Fibroblast of skin of left quadriceps (primary cell): ENCODE data around the gene UEVLD.

ENCODE experiments used
- DNase-seq, 2 experiments: peaks; one replicate each; pipeline ENCODE4 v3.0.0-alpha.2; 2013; ENCODE audit warnings: low read depth in 2 of 2

The UEVLD gene

GRCh38 chr11:18581825-18582224 is 6.7 kb downstream of the UEVLD start:
- DNase-seq: no peak

- no peak for DNase-seq
Observed at GRCh38 chr11:18580113-18580766, 8.3 kb downstream of the UEVLD start.

GRCh38 chr11:18578975-18579598 is 9.4 kb downstream of the UEVLD start:
- DNase-seq: no peak

- no peak for DNase-seq
Observed at GRCh38 chr11:18575361-18575760, 13.2 kb downstream of the UEVLD start.

GRCh38 chr11:18567081-18567480 is 21.5 kb downstream of the UEVLD start:
- peak; percentile 25 to 34 for DNase-seq

GRCh38 chr11:18566406-18566805 is 22.1 kb downstream of the UEVLD start:
- no peak for DNase-seq

GRCh38 chr11:18564149-18564548 is 24.4 kb downstream of the UEVLD start:
- DNase-seq: no peak

- DNase-seq: no peak
Observed at GRCh38 chr11:18563090-18563730, 25.3 kb downstream of the UEVLD start.

- DNase-seq: no peak
Observed at GRCh38 chr11:18548001-18548400, 40.5 kb downstream of the UEVLD start.

GRCh38 chr11:18540207-18541009 is 48.1 kb downstream of the UEVLD start:
- DNase-seq: no peak

- no peak for DNase-seq
Observed at GRCh38 chr11:18536209-18536608, 52.3 kb downstream of the UEVLD start.

GRCh38 chr11:18534245-18534644 is 54.3 kb downstream of the UEVLD start:
- DNase-seq: no peak

GRCh38 chr11:18533365-18533764 is 55.2 kb downstream of the UEVLD start:
- DNase-seq: no peak

GRCh38 chr11:18527512-18527911 is 61.0 kb downstream of the UEVLD start:
- no peak for DNase-seq

GRCh38 chr11:18526521-18527296 is 61.8 kb downstream of the UEVLD start, which contains the start of gene TSG101:
Gene TSG101 (minus strand): TSS chr11:18526942. CDS start chr11:18526816, 126 bp downstream.
- peak; percentile 81 to 84 for DNase-seq

GRCh38 chr11:18526130-18526520 is 62.4 kb downstream of the UEVLD start:
- no peak for DNase-seq

GRCh38 chr11:18524248-18524647 is 64.3 kb downstream of the UEVLD start:
- DNase-seq: no peak

- DNase-seq: no peak
Observed at GRCh38 chr11:18523084-18523483, 65.5 kb downstream of the UEVLD start.

GRCh38 chr11:18522388-18522787 is 66.1 kb downstream of the UEVLD start:
- no peak for DNase-seq

- DNase-seq: no peak
Observed at GRCh38 chr11:18521122-18521521, 67.4 kb downstream of the UEVLD start.

GRCh38 chr11:18502352-18502751 is 86.2 kb downstream of the UEVLD start:
- DNase-seq: no peak
